ENCODE results near the gene STK39.

Gene STK39

DNA sequence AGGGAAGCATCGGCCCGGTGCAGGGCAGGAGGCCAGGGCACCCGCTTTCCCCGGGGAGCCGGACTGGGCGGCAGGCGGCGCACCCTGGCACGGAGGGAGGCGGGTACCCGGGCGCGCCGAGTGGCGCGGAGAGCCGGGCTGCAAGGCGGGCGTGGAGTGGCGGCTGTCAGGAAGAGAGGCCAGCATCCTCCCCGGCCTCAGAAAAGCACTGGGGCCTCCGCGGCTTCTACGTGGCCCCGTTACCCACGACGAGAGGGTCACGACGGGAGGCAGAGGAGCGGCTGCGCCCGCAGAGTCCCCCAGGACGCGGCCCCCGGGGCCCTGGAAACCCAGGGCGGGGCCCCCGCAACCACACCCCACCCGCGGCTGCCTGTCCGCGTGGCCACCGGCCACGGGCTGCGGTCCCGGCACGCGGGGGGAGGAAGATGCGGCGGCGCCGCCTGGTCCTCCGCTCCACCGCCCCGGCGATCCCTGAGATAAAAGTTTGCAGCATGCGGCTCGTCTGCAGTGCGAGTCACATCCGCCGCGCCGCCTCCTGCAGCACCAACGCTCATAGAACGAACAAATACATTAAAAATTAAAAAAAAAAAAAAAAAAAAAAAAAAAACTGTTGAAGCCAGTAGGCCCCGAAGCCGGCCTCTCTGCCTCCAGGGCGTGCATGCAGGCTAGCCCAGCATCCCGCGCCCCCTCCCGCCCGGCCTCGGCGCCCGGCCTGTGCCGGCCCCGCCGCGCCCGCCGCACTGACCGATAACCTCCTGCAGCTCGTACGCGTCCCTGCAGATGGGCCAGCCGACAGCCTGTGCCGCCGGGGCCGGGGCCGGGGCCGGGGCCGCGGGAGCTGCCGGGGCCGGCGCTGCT is 683 bp downstream of the STK39 start:
- Histone ChIP-seq H2BK15ac (replicated peaks; ENCODE audit: low read depth) (no peak overlapping the region), H4K8ac (ENCODE audit: low read depth, low read length) (peak overlapping the region; percentile 68), H2BK120ac (ENCODE audit: low read depth, low read length) (peak overlapping the region; percentile 83), H3K4ac (ENCODE audit: low read depth, low read length) (peak overlapping the region; percentile 84), H3K18ac (ENCODE audit: low read length) (peak overlapping the region; percentile 82), H3K27ac (ENCODE audit: low read depth, low read length) (peak overlapping the region; percentile 97), H3K79me1 (ENCODE audit: low read length) (peaks cover 4% of the 10 kb centered on the region), H3K4me2 (ENCODE audit: low read length) (peak overlapping the region; percentile 25), H2AK5ac (ENCODE audit: low read length) (no peak overlapping the region), H3K56ac (ENCODE audit: low read length) (peak overlapping the region; percentile 83), H3K4me3 (ENCODE audit: low read length) (peak overlapping the region; percentile 40), H3K36me3 (ENCODE audit: control insufficient read depth, insufficient read depth, low read length) (no peaks in the 10 kb centered on the region), H3K9ac (ENCODE audit: low read length) (peak overlapping the region; percentile 75), H3K4me1 (ENCODE audit: control insufficient read depth, low read depth, low read length) (peaks cover 3% of the 10 kb centered on the region), H2BK5ac (ENCODE audit: low read length) (no peak overlapping the region), H3K79me2 (ENCODE audit: control insufficient read depth, insufficient read depth, low read length) (peaks cover 2% of the 10 kb centered on the region), H3K27me3 (ENCODE audit: insufficient read depth, low read length, poor library complexity) (peaks cover 2% of the 10 kb centered on the region), H3K23ac (ENCODE audit: low read length) (no peak overlapping the region), H4K5ac (ENCODE audit: low read length) (no peak overlapping the region)
- peak; percentile 79 for DNase-seq
- no CpG with 5 or more reads among the region's 95 CpGs for whole genome bisulfite sequencing (ENCODE audit: extremely low coverage, insufficient coverage, low lambda C conversion rate)

DNA sequence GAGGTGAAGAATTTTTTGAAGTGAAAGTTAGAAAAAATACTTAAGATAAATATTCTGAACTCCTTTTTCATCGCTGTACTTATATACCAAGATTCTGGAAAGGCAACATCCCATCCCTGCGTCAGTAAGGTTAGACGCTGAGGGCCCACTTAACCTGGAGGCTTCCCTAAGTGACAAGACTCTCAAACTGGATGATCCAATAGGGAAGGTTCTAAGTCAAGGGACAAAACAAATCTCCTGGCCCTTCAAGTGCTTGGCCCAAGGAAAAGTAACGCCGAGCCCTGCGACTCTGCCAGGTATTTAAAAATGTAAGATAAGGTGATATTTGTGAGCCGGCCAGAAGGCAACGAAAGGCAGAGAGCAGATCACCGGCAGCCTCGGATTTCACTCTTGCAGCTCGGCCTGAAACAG is 1.3 kb downstream of the STK39 start:
- Histone ChIP-seq H2BK5ac (ENCODE audit: low read length) (no peak overlapping the region), H3K79me2 (ENCODE audit: control insufficient read depth, insufficient read depth, low read length) (peaks cover 2% of the 10 kb centered on the region), H3K18ac (ENCODE audit: low read length) (peak overlapping the region; percentile 82), H3K4me2 (ENCODE audit: low read length) (peak overlapping the region; percentile 25), H2AK5ac (ENCODE audit: low read length) (no peak overlapping the region), H3K27me3 (ENCODE audit: insufficient read depth, low read length, poor library complexity) (peaks cover 2% of the 10 kb centered on the region), H3K4me3 (ENCODE audit: low read length) (peak overlapping the region; percentile 40), H3K4ac (ENCODE audit: low read depth, low read length) (no peak overlapping the region), H3K27ac (ENCODE audit: low read depth, low read length) (no peak overlapping the region), H3K9ac (ENCODE audit: low read length) (peak overlapping the region; percentile 55), H3K4me1 (ENCODE audit: control insufficient read depth, low read depth, low read length) (peaks cover 6% of the 10 kb centered on the region), H3K36me3 (ENCODE audit: control insufficient read depth, insufficient read depth, low read length) (no peaks in the 10 kb centered on the region), H2BK15ac (replicated peaks; ENCODE audit: low read depth) (no peak overlapping the region), H3K79me1 (ENCODE audit: low read length) (peaks cover 6% of the 10 kb centered on the region), H3K23ac (ENCODE audit: low read length) (no peak overlapping the region), H4K5ac (ENCODE audit: low read length) (no peak overlapping the region), H2BK120ac (ENCODE audit: low read depth, low read length) (no peak overlapping the region), H3K56ac (ENCODE audit: low read length) (peak overlapping the region; percentile 83), H4K8ac (ENCODE audit: low read depth, low read length) (no peak overlapping the region)
- no CpG with 5 or more reads among the region's 11 CpGs for WGBS (ENCODE audit: extremely low coverage, insufficient coverage, low lambda C conversion rate)
- peak; percentile 56 for DNase-seq

DNA sequence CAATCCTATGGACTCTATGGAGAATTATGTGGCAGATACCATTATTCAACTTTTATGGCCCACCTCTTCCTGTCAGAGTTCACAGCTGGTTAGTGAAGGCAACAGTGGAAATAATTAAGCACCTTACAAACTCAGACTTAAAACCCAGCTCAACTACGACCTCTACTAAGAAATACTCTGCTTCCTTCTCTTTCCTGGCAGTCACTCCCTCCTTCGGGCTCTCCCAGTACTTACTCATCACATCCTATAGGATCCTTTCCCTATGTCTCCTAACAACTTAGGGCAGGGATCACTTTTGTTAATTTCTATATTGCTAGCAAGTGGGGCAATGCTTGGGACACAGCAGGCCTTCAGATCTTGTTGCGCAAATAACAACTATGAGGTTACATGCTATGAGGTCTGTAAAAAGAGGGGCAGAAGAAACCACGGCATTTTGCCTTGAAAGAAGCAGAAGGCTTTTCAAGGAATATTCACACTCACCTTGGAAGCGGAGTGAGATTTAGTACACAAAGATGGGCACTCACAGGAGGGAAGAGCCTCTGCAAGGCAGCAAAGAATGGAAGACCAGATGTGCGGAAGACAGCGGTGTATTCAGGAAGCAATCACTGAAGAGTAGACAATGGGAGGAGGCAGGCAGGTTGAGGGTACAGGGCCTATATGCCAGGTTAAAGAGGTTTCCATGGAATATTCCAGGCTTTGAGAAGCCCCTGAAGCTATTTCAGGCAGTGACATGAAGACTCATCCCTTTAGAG is 2.1 kb downstream of the STK39 start:
- Histone ChIP-seq H3K27ac (ENCODE audit: low read depth, low read length) (no peak overlapping the region), H2AK5ac (ENCODE audit: low read length) (no peak overlapping the region), H3K79me1 (ENCODE audit: low read length) (peaks cover 6% of the 10 kb centered on the region), H3K4me1 (ENCODE audit: control insufficient read depth, low read depth, low read length) (peaks cover 6% of the 10 kb centered on the region), H2BK15ac (replicated peaks; ENCODE audit: low read depth) (no peak overlapping the region), H3K23ac (ENCODE audit: low read length) (no peak overlapping the region), H3K4me3 (ENCODE audit: low read length) (no peak overlapping the region), H2BK120ac (ENCODE audit: low read depth, low read length) (no peak overlapping the region), H3K79me2 (ENCODE audit: control insufficient read depth, insufficient read depth, low read length) (peaks cover 2% of the 10 kb centered on the region), H3K36me3 (ENCODE audit: control insufficient read depth, insufficient read depth, low read length) (no peaks in the 10 kb centered on the region), H2BK5ac (ENCODE audit: low read length) (no peak overlapping the region), H3K18ac (ENCODE audit: low read length) (no peak overlapping the region), H3K4ac (ENCODE audit: low read depth, low read length) (no peak overlapping the region), H3K4me2 (ENCODE audit: low read length) (no peak overlapping the region), H3K9ac (ENCODE audit: low read length) (no peak overlapping the region), H4K8ac (ENCODE audit: low read depth, low read length) (no peak overlapping the region), H3K56ac (ENCODE audit: low read length) (no peak overlapping the region), H3K27me3 (ENCODE audit: insufficient read depth, low read length, poor library complexity) (peaks cover 2% of the 10 kb centered on the region), H4K5ac (ENCODE audit: low read length) (no peak overlapping the region)
- DNase-seq, result no peak
- no CpG with 5 or more reads among the region's 7 CpGs for WGBS (ENCODE audit: extremely low coverage, insufficient coverage, low lambda C conversion rate)

DNA sequence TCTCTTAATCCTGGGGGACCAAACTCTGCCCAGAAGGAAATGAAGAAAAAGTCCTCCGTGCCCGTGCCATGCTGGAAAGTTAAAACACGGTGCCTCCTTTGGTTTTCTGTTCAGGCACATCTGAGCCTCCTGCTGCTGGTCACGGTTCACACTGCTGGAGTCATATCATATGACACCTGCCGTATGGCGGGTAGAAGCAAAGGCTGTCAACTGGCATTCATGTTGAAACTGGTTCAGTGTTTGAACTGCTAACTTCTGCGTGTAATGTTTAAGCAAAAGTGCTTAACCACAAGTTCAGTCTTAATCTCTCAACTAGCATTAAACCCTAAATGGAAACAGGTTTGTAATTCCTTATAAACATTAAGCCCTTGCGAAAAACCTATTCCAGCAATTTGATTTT is 3.1 kb downstream of the STK39 start:
- H3K27me3 ChIP-seq (ENCODE audit: insufficient read depth, low read length, poor library complexity), result peaks cover 2% of the 10 kb centered on the region
- no peak for DNase-seq
- no peak overlapping the region for H3K56ac ChIP-seq (ENCODE audit: low read length)
- no peak overlapping the region for H4K5ac ChIP-seq (ENCODE audit: low read length)
- no CpG with 5 or more reads among the region's 8 CpGs for WGBS (ENCODE audit: extremely low coverage, insufficient coverage, low lambda C conversion rate)
- no peak overlapping the region for H2BK120ac ChIP-seq (ENCODE audit: low read depth, low read length)
- H3K23ac ChIP-seq (ENCODE audit: low read length), result no peak overlapping the region
- peaks cover 12% of the 10 kb centered on the region for H3K79me1 ChIP-seq (ENCODE audit: low read length)
- H2BK5ac ChIP-seq (ENCODE audit: low read length), result no peak overlapping the region
- no peak overlapping the region for H3K9ac ChIP-seq (ENCODE audit: low read length)
- no peak overlapping the region for H3K18ac ChIP-seq (ENCODE audit: low read length)
- H3K4ac ChIP-seq (ENCODE audit: low read depth, low read length), result no peak overlapping the region
- no peaks in the 10 kb centered on the region for H3K36me3 ChIP-seq (ENCODE audit: control insufficient read depth, insufficient read depth, low read length)
- no peak overlapping the region for H4K8ac ChIP-seq (ENCODE audit: low read depth, low read length)
- no peak overlapping the region for H2BK15ac ChIP-seq (replicated peaks; ENCODE audit: low read depth)
- peaks cover 8% of the 10 kb centered on the region for H3K4me1 ChIP-seq (ENCODE audit: control insufficient read depth, low read depth, low read length)
- H3K4me3 ChIP-seq (ENCODE audit: low read length), result no peak overlapping the region
- H2AK5ac ChIP-seq (ENCODE audit: low read length), result no peak overlapping the region
- H3K27ac ChIP-seq (ENCODE audit: low read depth, low read length), result no peak overlapping the region
- H3K4me2 ChIP-seq (ENCODE audit: low read length), result no peak overlapping the region
- H3K79me2 ChIP-seq (ENCODE audit: control insufficient read depth, insufficient read depth, low read length), result peaks cover 3% of the 10 kb centered on the region

DNA sequence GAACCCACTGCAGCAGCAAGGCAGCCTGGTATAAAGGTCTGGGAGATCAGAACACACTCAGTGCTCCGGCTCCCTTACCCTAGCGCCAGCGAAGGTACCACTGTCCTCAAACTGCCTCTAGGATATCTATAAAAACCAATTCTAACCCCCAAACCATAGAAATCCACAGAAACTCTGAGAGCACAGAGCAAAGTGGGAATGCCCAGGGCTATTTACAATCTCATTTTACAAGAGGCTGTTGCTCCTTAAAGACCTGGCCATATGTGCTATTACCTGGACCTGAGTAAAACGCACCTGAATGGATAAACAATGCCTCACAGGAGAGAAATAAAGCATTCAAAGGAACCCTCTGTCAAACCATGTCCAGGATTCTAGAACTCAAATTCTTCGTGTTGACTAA is 4.3 kb downstream of the STK39 start:
- H3K9ac ChIP-seq (ENCODE audit: low read length), result no peak overlapping the region
- H3K79me2 ChIP-seq (ENCODE audit: control insufficient read depth, insufficient read depth, low read length), result peaks cover 3% of the 10 kb centered on the region
- no peak overlapping the region for H3K4me2 ChIP-seq (ENCODE audit: low read length)
- H3K79me1 ChIP-seq (ENCODE audit: low read length), result peaks cover 12% of the 10 kb centered on the region
- no peaks in the 10 kb centered on the region for H3K36me3 ChIP-seq (ENCODE audit: control insufficient read depth, insufficient read depth, low read length)
- H3K4ac ChIP-seq (ENCODE audit: low read depth, low read length), result no peak overlapping the region
- no CpG with 5 or more reads among the region's 5 CpGs for WGBS (ENCODE audit: extremely low coverage, insufficient coverage, low lambda C conversion rate)
- no peak overlapping the region for H3K27ac ChIP-seq (ENCODE audit: low read depth, low read length)
- H2BK5ac ChIP-seq (ENCODE audit: low read length), result no peak overlapping the region
- no peak overlapping the region for H2BK120ac ChIP-seq (ENCODE audit: low read depth, low read length)
- H3K18ac ChIP-seq (ENCODE audit: low read length), result no peak overlapping the region
- peaks cover 8% of the 10 kb centered on the region for H3K4me1 ChIP-seq (ENCODE audit: control insufficient read depth, low read depth, low read length)
- no peak overlapping the region for H3K23ac ChIP-seq (ENCODE audit: low read length)
- H3K56ac ChIP-seq (ENCODE audit: low read length), result no peak overlapping the region
- DNase-seq, result no peak
- H3K4me3 ChIP-seq (ENCODE audit: low read length), result no peak overlapping the region
- peaks cover 2% of the 10 kb centered on the region for H3K27me3 ChIP-seq (ENCODE audit: insufficient read depth, low read length, poor library complexity)
- no peak overlapping the region for H2AK5ac ChIP-seq (ENCODE audit: low read length)
- no peak overlapping the region for H2BK15ac ChIP-seq (replicated peaks; ENCODE audit: low read depth)
- H4K5ac ChIP-seq (ENCODE audit: low read length), result no peak overlapping the region
- H4K8ac ChIP-seq (ENCODE audit: low read depth, low read length), result no peak overlapping the region
